Heart left ventricle (tissue), 16 donors: ENCODE results near the gene BCAS1. TPM values are rescaled to one million over a fixed set of nuclear protein-coding genes. Genes with fewer than 3 reads are reported as not detected.
A peak's percentile ranks its signal among the peaks of the same experiment; 100 is the strongest.

ENCODE experiments used
- ATAC-seq, 4 donors: fragments of 200-7000 bp; cut with Tn5 transposase; one replicate each; pipeline ENCODE4 v1.9.1; 2020 to 2022; ENCODE audit warnings: moderate library complexity in 4 of 4, mild to moderate bottlenecking in 3 of 4, moderate number of reproducible peaks in 1 of 4
- DNase-seq, 5 donors: peaks; one replicate each; pipeline ENCODE4 v3.0.0-alpha.2; 2020
- H3K27ac ChIP-seq, 12 donors: fragments of 200-600 bp; sonication (generic) in 4 of 12; one replicate each; pipeline versions ENCODE4 v1.5.0 to v1.8.0; 2016 to 2022; ENCODE audit warnings: mild to moderate bottlenecking in 2 of 12
- H3K27me3 ChIP-seq, 9 donors: fragments of 200-600 bp; sonication (generic) in 2 of 9; one replicate each; pipeline versions ENCODE4 v1.5.1 to v1.8.0; 2016 to 2022; ENCODE audit warnings: mild to moderate bottlenecking in 3 of 9
- H3K36me3 ChIP-seq, 9 donors: fragments of 200-600 bp; sonication (generic) in 2 of 9; one replicate each; pipeline versions ENCODE4 v1.5.0 to v1.8.0; 2018 to 2022; ENCODE audit warnings: mild to moderate bottlenecking in 2 of 9
- H3K4me1 ChIP-seq, 12 donors: fragments of 200-600 bp; sonication (generic) in 4 of 12; one replicate each; pipeline versions ENCODE4 v1.5.0 to v1.8.0; 2016 to 2022; ENCODE audit warnings: mild to moderate bottlenecking in 3 of 12
- H3K4me3 ChIP-seq, 12 donors: fragments of 200-600 bp; sonication (generic) in 4 of 12; one replicate each; pipeline versions ENCODE4 v1.5.0 to v1.8.0; 2017 to 2022; ENCODE audit warnings: mild to moderate bottlenecking in 9 of 12, moderate library complexity in 4 of 12
- H3K9me3 ChIP-seq, 12 donors: fragments of 200-600 bp; sonication (generic) in 4 of 12; one replicate each; pipeline versions ENCODE4 v1.5.0 to v1.8.0; 2016 to 2022; ENCODE audit warnings: mild to moderate bottlenecking in 1 of 12
- CTCF ChIP-seq, 12 donors: fragments of 200-600 bp; sonication (generic) in 4 of 12; IDR thresholded peaks; one replicate each; pipeline versions ENCODE4 v1.5.0 to v1.8.0; 2018 to 2022; ENCODE audit warnings: antibody characterized with exemption in 12 of 12, mild to moderate bottlenecking in 5 of 12
- POLR2A ChIP-seq, 2 donors: fragments of 450-650 bp; IDR thresholded peaks; one replicate each; pipeline ENCODE4 v1.6.1; 2017; ENCODE audit warnings: antibody characterized with exemption in 2 of 2, mild to moderate bottlenecking in 2 of 2, moderate library complexity in 2 of 2
- WGBS, 4 donors: extraction: QIAGEN DNeasy Blood & Tissue Kit in 2 of 4; methylation state at CpG; one replicate each; pipeline versions ENCODE4 v1.1.5 to v1.1.7; 2013 to 2018; 5-methylcytosine and 5-hydroxymethylcytosine counted together
- intact Hi-C, 10 donors: fragments of 100-400 bp; cut with DNase I; formaldehyde crosslinking; loops; one replicate each; pipeline versions ENCODE4 v1.11.1 to v1.14.2; 2022
- polyA plus RNA-seq, 2 donors: library from polyadenylated mRNA; stranded (reverse); fragments of 200-250 nt; gene quantifications; one replicate each; pipeline ENCODE4 v1.2.3, GENCODE V29; 2013
- total RNA-seq, 9 donors: library from RNA; depleted of rRNA in 2 of 9; stranded (reverse); fragments of >200 nt in 2 of 9; fragmentation: NEBNext Ultra II Directional in 3 of 9; extraction: Animal tissue kit (Norgen Biotek cat#: 25700) in 3 of 9; gene quantifications; one replicate each; pipeline versions ENCODE4 v1.1.0 to v1.2.4, GENCODE V29; 2016 to 2023
- donor health status: ischemic (EF 13 %, LVEDD 7.1; RV severe dilation, severe dysfunction).
- donor health status: healthy with polysubstance abuse.
- donor health status: DM: no; HTN: yes; CAD: no.
- donor health status: DM: no; HTN: no; CAD: no.
- donor health status: ischemic (EF 25% LVEDD 6.9; RV normal size, moderate dysfunction).
- donor health status: ischemic (EF 25% LVEDD 5.7; RV mildly dilated, moderate dysfunction).
- donor health status: healthy.
- donor health status: DM: yes; HTN: yes; CAD: no.
- donor health status: ischemic (EF 35%, LVEDD 5.7; RV mildly dilated, moderate dysfunction).
- donor health status: nonischemic (EF 11% LVEDD 7.7; RV severe dilation, severe dysfunction).
- donor health status: DM: yes; HTN: yes; CAD: no.
- donor health status: PGD.
- donor health status: ischemic (EF 29% LVEDD 5.4; RV normal size, mild dysfunction).
- donor health status: nonischemic (EF 23%, LVEDD 6.1; RV moderate dilation, normal function).

Gene BCAS1
- total and polyA plus RNA-seq, 11 donors: not detected

- WGBS, 4 donors: 95 to 98% (median 96%) methylated on average over 13 of the region's 13 CpGs
- intact Hi-C loops: loop anchor here in 3 of 10 donors (5.0 to 10.0 kb wide), 2 partner anchors 43 to 46 kb away; no protein-coding TSS in a partner anchor
- H3K27ac ChIP-seq: peak overlapping the region in 1 of 12 donors; percentile 45
Measured at GRCh38 chr20:53910351-53911002, 159.9 kb downstream of the BCAS1 start.

GRCh38 chr20:53907968-53908751 is 162.2 kb downstream of the BCAS1 start:
- peaks cover 0 to 56% (median 0%) of the 10 kb centered on the region in 12 donors for H3K4me1 ChIP-seq
- WGBS, 4 donors: 89 to 95% (median 92%) methylated on average over 11 of the region's 11 CpGs
- peak overlapping the region in 1 of 12 donors; percentile 60 for H3K27ac ChIP-seq
- H3K27me3 ChIP-seq: no peaks in the 10 kb centered on the region
- no peaks in the 10 kb centered on the region for H3K9me3 ChIP-seq
- DNase-seq (no peak), ATAC-seq (no peak)
- H3K36me3 ChIP-seq: no peaks in the 10 kb centered on the region
- TF ChIP-seq CTCF (IDR thresholded peaks at IDR 0.05): no peak
- no peak for TF ChIP-seq POLR2A (IDR thresholded peaks at IDR 0.05)
- H3K4me3 ChIP-seq: no peak overlapping the region
- intact Hi-C loops: no loop called here

More at GRCh38 chr20:53910351-53911002, 159.9 kb downstream of the BCAS1 start:
- peaks cover 0 to 62% (median 11%) of the 10 kb centered on the region in 12 donors for H3K4me1 ChIP-seq
- no peaks in the 10 kb centered on the region for H3K36me3 ChIP-seq
- DNase-seq (no peak), ATAC-seq (no peak)
- H3K9me3 ChIP-seq: no peaks in the 10 kb centered on the region
- H3K27me3 ChIP-seq: no peaks in the 10 kb centered on the region
- H3K4me3 ChIP-seq: no peak overlapping the region
- TF ChIP-seq CTCF (IDR thresholded peaks at IDR 0.05): no peak
- no peak for TF ChIP-seq POLR2A (IDR thresholded peaks at IDR 0.05)

GRCh38 chr20:53905820-53906191 is 164.6 kb downstream of the BCAS1 start:
- ATAC-seq (no peak), DNase-seq (no peak)
- peak overlapping the region in 1 of 12 donors; percentile 88 for H3K27ac ChIP-seq
- no peaks in the 10 kb centered on the region for H3K27me3 ChIP-seq
- 90 to 96% (median 95%) methylated on average over 5 of the region's 5 CpGs for WGBS, 4 donors
- TF ChIP-seq POLR2A (IDR thresholded peaks at IDR 0.05) (no peak), CTCF (IDR thresholded peaks at IDR 0.05) (no peak)
- H3K9me3 ChIP-seq: no peaks in the 10 kb centered on the region
- H3K36me3 ChIP-seq: no peaks in the 10 kb centered on the region
- no peak overlapping the region for H3K4me3 ChIP-seq
- intact Hi-C loops: no loop called here
- H3K4me1 ChIP-seq: peaks cover 0 to 74% (median 11%) of the 10 kb centered on the region in 12 donors
